ENCODE data around the gene MRM2. TPM values are rescaled to one million over a fixed set of nuclear protein-coding genes. Genes with fewer than 3 reads are reported as not detected.

Gene MRM2
- total and polyA plus RNA-seq, 2 experiments from 2014 or later, result 14.8 to 31.3 TPM

GRCh38 chr7:2257651-2258050, 15.6 kb upstream of the MRM2 start:
- WGBS (ENCODE audit: low lambda C conversion rate, missing lambda C conversion rate), result 96% methylated on average over 11 of the region's 17 CpGs
- no peak for DNase-seq (ENCODE audit: low spot score)
- no peaks in the 10 kb centered on the region for H3K36me3 ChIP-seq (replicated peaks; ENCODE audit: insufficient read depth, low read depth)

DNA sequence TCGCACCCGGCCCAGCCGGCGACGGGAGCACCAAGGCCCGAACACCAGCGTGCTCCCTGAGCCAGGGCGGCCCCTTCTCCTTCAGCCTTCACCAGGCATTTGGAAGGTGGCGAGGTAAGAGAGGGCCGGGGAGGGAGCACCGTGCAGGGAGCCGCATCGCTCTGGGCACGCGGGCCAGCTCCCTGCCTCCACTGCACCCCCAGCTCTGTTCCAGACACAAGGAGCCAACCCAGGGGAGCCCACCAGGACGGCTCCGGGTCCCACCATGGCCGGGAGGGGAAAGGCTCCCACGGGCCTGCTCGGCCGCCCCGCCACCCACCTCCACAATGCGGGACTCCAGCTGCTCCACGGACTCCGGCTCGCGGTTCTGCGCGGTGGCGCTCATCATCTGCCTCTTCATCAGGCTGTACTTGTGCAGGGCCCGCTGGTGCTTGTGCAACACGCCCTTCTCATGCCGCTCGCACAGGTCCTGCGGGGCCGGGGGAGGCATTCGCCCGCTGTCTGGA, 15.1 kb upstream of the MRM2 start:
- Histone ChIP-seq H3K27ac (no peak overlapping the region), H3K9me2 (replicated peaks; ENCODE audit: insufficient read depth) (no peaks in the 10 kb centered on the region), H3K36me3 (replicated peaks; ENCODE audit: insufficient read depth, low read depth) (no peaks in the 10 kb centered on the region), H4K20me1 (ENCODE audit: insufficient read depth, poor library complexity, severe bottlenecking) (no peaks in the 10 kb centered on the region), H3K4me3 (no peak overlapping the region), H3K4me1 (ENCODE audit: insufficient read depth) (no peaks in the 10 kb centered on the region), H3K4me2 (no peak overlapping the region), H3K79me2 (no peaks in the 10 kb centered on the region), H3K9me3 (ENCODE audit: low read depth) (no peaks in the 10 kb centered on the region), H3K27me3 (no peaks in the 10 kb centered on the region), H2AFZ (no peak overlapping the region)
- no peak for DNase-seq (ENCODE audit: low spot score)
- WGBS (ENCODE audit: low lambda C conversion rate, missing lambda C conversion rate), result 98% methylated on average over 22 of the region's 38 CpGs
- TF ChIP-seq, protein P1, sequence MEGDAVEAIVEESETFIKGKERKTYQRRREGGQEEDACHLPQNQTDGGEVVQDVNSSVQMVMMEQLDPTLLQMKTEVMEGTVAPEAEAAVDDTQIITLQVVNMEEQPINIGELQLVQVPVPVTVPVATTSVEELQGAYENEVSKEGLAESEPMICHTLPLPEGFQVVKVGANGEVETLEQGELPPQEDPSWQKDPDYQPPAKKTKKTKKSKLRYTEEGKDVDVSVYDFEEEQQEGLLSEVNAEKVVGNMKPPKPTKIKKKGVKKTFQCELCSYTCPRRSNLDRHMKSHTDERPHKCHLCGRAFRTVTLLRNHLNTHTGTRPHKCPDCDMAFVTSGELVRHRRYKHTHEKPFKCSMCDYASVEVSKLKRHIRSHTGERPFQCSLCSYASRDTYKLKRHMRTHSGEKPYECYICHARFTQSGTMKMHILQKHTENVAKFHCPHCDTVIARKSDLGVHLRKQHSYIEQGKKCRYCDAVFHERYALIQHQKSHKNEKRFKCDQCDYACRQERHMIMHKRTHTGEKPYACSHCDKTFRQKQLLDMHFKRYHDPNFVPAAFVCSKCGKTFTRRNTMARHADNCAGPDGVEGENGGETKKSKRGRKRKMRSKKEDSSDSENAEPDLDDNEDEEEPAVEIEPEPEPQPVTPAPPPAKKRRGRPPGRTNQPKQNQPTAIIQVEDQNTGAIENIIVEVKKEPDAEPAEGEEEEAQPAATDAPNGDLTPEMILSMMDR (IDR thresholded peaks at IDR 0.05; ENCODE audit: poor library complexity), result no peak

More at GRCh38 chr7:2257651-2258050, 15.6 kb upstream of the MRM2 start:
- no peak overlapping the region for H3K27ac ChIP-seq
- H3K4me3 ChIP-seq, result no peak overlapping the region
- H2AFZ ChIP-seq, result no peak overlapping the region
- no peaks in the 10 kb centered on the region for H4K20me1 ChIP-seq (ENCODE audit: insufficient read depth, poor library complexity, severe bottlenecking)
- H3K9me2 ChIP-seq (replicated peaks; ENCODE audit: insufficient read depth), result no peaks in the 10 kb centered on the region
- no peaks in the 10 kb centered on the region for H3K4me1 ChIP-seq (ENCODE audit: insufficient read depth)
- no peaks in the 10 kb centered on the region for H3K9me3 ChIP-seq (ENCODE audit: low read depth)
- TF ChIP-seq, protein P1 (IDR thresholded peaks at IDR 0.05; ENCODE audit: poor library complexity), result no peak
- H3K4me2 ChIP-seq, result no peak overlapping the region
- no peaks in the 10 kb centered on the region for H3K27me3 ChIP-seq
- H3K79me2 ChIP-seq, result no peaks in the 10 kb centered on the region

- 97% methylated on average over 43 of the region's 44 CpGs for WGBS (ENCODE audit: low lambda C conversion rate, missing lambda C conversion rate)
- DNase-seq (ENCODE audit: low spot score), result no peak
- Histone ChIP-seq H3K79me2 (no peaks in the 10 kb centered on the region), H3K27ac (no peak overlapping the region), H3K27me3 (no peaks in the 10 kb centered on the region), H3K36me3 (replicated peaks; ENCODE audit: insufficient read depth, low read depth) (no peaks in the 10 kb centered on the region), H3K4me1 (ENCODE audit: insufficient read depth) (no peaks in the 10 kb centered on the region), H3K9me3 (ENCODE audit: low read depth) (no peaks in the 10 kb centered on the region), H4K20me1 (ENCODE audit: insufficient read depth, poor library complexity, severe bottlenecking) (no peaks in the 10 kb centered on the region), H3K4me2 (no peak overlapping the region), H2AFZ (no peak overlapping the region), H3K9me2 (replicated peaks; ENCODE audit: insufficient read depth) (no peaks in the 10 kb centered on the region), H3K4me3 (no peak overlapping the region)
- TF ChIP-seq EZH2phosphoT487 (IDR thresholded peaks at IDR 0.05; ENCODE audit: low read depth, severe bottlenecking, unreplicated experiment) (no peak), EZH2 (IDR thresholded peaks at IDR 0.05; ENCODE audit: borderline replicate concordance) (no peak)
- TF ChIP-seq, protein P1 (IDR thresholded peaks at IDR 0.05; ENCODE audit: poor library complexity), result no peak
These were observed 14.5 kb upstream of the MRM2 start for GRCh38 chr7:2256306-2257045.

Data from hepatocyte (in vitro differentiated cells).